HEK293T (cell line): ENCODE results near the gene ZNF282.
"Not testable (repeated sequence)": the region's sequence is repeated elsewhere in the genome, so short reads cannot be mapped to it uniquely, and the experiment has no call there.

Experiments used
- CTCF ChIA-PET: fragments of 350-600 bp; formaldehyde crosslinking; extraction: SDS; loops from one replicate; lab custom pipeline; 2021; ENCODE audit warnings: antibody characterized with exemption, inconsistent platforms; lab: Yijun Ruan, JAX
- POLR2A ChIA-PET: fragments of 350-600 bp; formaldehyde crosslinking; extraction: SDS; loops from one replicate; lab custom pipeline; 2020; ENCODE audit warnings: antibody characterized with exemption, inconsistent platforms; lab: Yijun Ruan, JAX
- DNase-seq: peaks from one replicate; pipeline ENCODE4 v3.0.0; 2012; ENCODE audit warnings: mixed read lengths; ENCODE audit errors: extremely low spot score
- ARNT ChIP-seq: fragments of 450-650 bp; IDR thresholded peaks from 2 replicates; pipeline ENCODE4 v1.6.1; 2017; ENCODE audit warnings: mild to moderate bottlenecking
- BHLHE40 ChIP-seq: fragments of 450-650 bp; IDR thresholded peaks from 2 replicates; pipeline ENCODE4 v1.6.1; 2016; ENCODE audit warnings: mild to moderate bottlenecking, moderate library complexity, borderline replicate concordance
- CTBP1 ChIP-seq: fragments of 450-650 bp; IDR thresholded peaks from 2 replicates; pipeline ENCODE4 v1.6.1; 2016; ENCODE audit warnings: borderline replicate concordance
- ELF4 ChIP-seq: fragments of 450-650 bp; IDR thresholded peaks from 2 replicates; pipeline ENCODE4 v1.6.1; 2017; ENCODE audit warnings: antibody characterized with exemption
- FOXA1 ChIP-seq: fragments of 450-650 bp; IDR thresholded peaks from 2 replicates; pipeline ENCODE4 v1.6.1; 2016; ENCODE audit warnings: mild to moderate bottlenecking
- FOXK2 ChIP-seq: fragments of 450-650 bp; IDR thresholded peaks from 2 replicates; pipeline ENCODE4 v1.6.1; 2016; ENCODE audit warnings: mild to moderate bottlenecking
- FOXM1 ChIP-seq: fragments of 450-650 bp; IDR thresholded peaks from 2 replicates; pipeline ENCODE4 v1.6.1; 2017; ENCODE audit warnings: mild to moderate bottlenecking, borderline replicate concordance
- HDGF ChIP-seq: fragments of 450-650 bp; IDR thresholded peaks from 2 replicates; pipeline ENCODE4 v1.6.1; 2017; ENCODE audit warnings: antibody characterized with exemption, borderline replicate concordance
- L3MBTL2 ChIP-seq: fragments of 450-650 bp; conservative IDR thresholded peaks from 2 replicates; pipeline ENCODE4 v1.6.1; 2016; ENCODE audit warnings: mild to moderate bottlenecking
- LEF1 ChIP-seq: fragments of 450-650 bp; IDR thresholded peaks from 2 replicates; pipeline ENCODE4 v1.6.1; 2017; ENCODE audit warnings: mild to moderate bottlenecking, borderline replicate concordance
- NFRKB ChIP-seq: fragments of 450-650 bp; IDR thresholded peaks from 2 replicates; pipeline ENCODE4 v1.6.1; 2016; ENCODE audit warnings: mild to moderate bottlenecking, moderate library complexity
- SP1 ChIP-seq: fragments of 450-650 bp; IDR thresholded peaks from 2 replicates; pipeline ENCODE4 v1.6.1; 2017
- SUZ12 ChIP-seq: fragments of 450-650 bp; IDR thresholded peaks from 2 replicates; pipeline ENCODE4 v1.6.1; 2016; ENCODE audit warnings: mild to moderate bottlenecking
- TARDBP ChIP-seq: fragments of 450-650 bp; IDR thresholded peaks from 2 replicates; pipeline ENCODE4 v1.6.1; 2016
- ZNF384 ChIP-seq: fragments of 450-650 bp; IDR thresholded peaks from 2 replicates; pipeline ENCODE4 v1.6.1; 2016
- TF ChIP-seq, protein P1 (sequence below): fragments of 450-650 bp; IDR thresholded peaks from 2 replicates; pipeline ENCODE4 v1.6.1; 2016

Gene ZNF282

GRCh38 chr7:149223176-149223575 is 27.8 kb downstream of the ZNF282 start:
- DNase-seq = no peak
- POLR2A ChIA-PET = no interaction called here
- CTCF ChIA-PET = no interaction called here
- TF ChIP-seq LEF1 (no peak), FOXM1 (no peak), ELF4 (no peak), ARNT (no peak), L3MBTL2 (no peak), NFRKB (no peak), SUZ12 (no peak), FOXK2 (no peak), CTBP1 (no peak), BHLHE40 (no peak), HDGF (no peak)

GRCh38 chr7:149223761-149224160 is 28.4 kb downstream of the ZNF282 start:
- ChIA-PET POLR2A (no interaction called here), CTCF (no interaction called here)
- TF ChIP-seq FOXM1 (no peak), FOXA1 (no peak)
- TF ChIP-seq, protein P1, sequence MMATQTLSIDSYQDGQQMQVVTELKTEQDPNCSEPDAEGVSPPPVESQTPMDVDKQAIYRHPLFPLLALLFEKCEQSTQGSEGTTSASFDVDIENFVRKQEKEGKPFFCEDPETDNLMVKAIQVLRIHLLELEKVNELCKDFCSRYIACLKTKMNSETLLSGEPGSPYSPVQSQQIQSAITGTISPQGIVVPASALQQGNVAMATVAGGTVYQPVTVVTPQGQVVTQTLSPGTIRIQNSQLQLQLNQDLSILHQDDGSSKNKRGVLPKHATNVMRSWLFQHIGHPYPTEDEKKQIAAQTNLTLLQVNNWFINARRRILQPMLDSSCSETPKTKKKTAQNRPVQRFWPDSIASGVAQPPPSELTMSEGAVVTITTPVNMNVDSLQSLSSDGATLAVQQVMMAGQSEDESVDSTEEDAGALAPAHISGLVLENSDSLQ = no peak
- DNase-seq = no peak

DNA sequence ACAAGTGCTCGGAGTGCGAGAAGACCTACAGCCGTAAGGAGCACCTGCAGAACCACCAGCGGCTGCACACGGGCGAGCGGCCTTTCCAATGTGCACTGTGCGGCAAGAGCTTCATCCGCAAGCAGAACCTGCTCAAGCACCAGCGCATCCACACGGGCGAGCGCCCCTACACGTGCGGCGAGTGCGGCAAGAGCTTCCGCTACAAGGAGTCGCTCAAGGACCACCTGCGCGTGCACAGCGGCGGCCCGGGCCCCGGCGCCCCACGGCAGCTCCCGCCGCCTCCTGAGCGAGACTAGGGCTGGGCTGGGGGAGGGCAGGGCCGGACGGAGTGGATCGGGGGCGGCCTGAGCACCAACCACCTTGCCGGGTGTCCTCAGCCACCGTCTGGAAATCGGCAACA is 29.0 kb downstream of the ZNF282 start:
- CTCF ChIA-PET = no interaction called here
- DNase-seq = no peak
- POLR2A ChIA-PET = no interaction called here
- TF ChIP-seq NFRKB (no peak), L3MBTL2 (no peak), CTBP1 (no peak), FOXK2 (no peak), SUZ12 (no peak), SP1 (no peak), FOXM1 (no peak), LEF1 (no peak), FOXA1 (no peak), TARDBP (no peak), ZNF384 (no peak), ELF4 (no peak), HDGF (no peak)
- TF ChIP-seq, protein P1 = no peak

GRCh38 chr7:149225106-149225505 is 29.8 kb downstream of the ZNF282 start:
- TF ChIP-seq LEF1 (no peak), FOXK2 (no peak), HDGF (no peak), ELF4 (no peak), NFRKB (no peak), L3MBTL2 (no peak), TARDBP (no peak)
- TF ChIP-seq, protein P1 = no peak
- POLR2A ChIA-PET = no interaction called here

GRCh38 chr7:149225656-149226055 is 30.3 kb downstream of the ZNF282 start:
- POLR2A ChIA-PET = no interaction called here
- no peak for DNase-seq
- CTCF ChIA-PET = no interaction called here
- TF ChIP-seq BHLHE40 = no peak
- no peak for TF ChIP-seq SP1
- no peak for TF ChIP-seq L3MBTL2

More at GRCh38 chr7:149225106-149225505, 29.8 kb downstream of the ZNF282 start:
- DNase-seq = no peak
- CTCF ChIA-PET = no interaction called here

GRCh38 chr7:149226366-149226765 is 31.0 kb downstream of the ZNF282 start:
- DNase-seq, CTCF ChIA-PET: not testable (repeated sequence)
- POLR2A ChIA-PET = interaction anchor here (1.3 kb wide), 1 partner anchor 11 kb away, joined by 3 read pairs; no protein-coding TSS in a partner anchor

- ChIA-PET POLR2A (interaction anchor here (1.3 kb wide), 1 partner anchor 12 kb away, joined by 3 read pairs; no protein-coding TSS in a partner anchor), CTCF (no interaction called here)
- no peak for DNase-seq
- TF ChIP-seq, protein P1 = no peak
- TF ChIP-seq ELF4 (0 out of 2 replicates have a peak, but pooled peaks have one; percentile 12), FOXM1 (no peak), FOXA1 (no peak), HDGF (no peak), TARDBP (no peak), CTBP1 (no peak)
Observed at GRCh38 chr7:149226840-149227494, 31.6 kb downstream of the ZNF282 start.
